ENCODE results near the gene DENND4B. TPM values are rescaled to one million over a fixed set of nuclear protein-coding genes. Genes with fewer than 3 reads are reported as not detected.
A peak's percentile ranks its signal among the peaks of the same experiment; 100 is the strongest.

DENND4B gene
- total and polyA plus RNA-seq, 9 of the 15 experiments (the other 6 are each of a cell fraction or from before 2014, with no cell fraction given): 9.5 to 80.5 (median 23.1) TPM

DNA sequence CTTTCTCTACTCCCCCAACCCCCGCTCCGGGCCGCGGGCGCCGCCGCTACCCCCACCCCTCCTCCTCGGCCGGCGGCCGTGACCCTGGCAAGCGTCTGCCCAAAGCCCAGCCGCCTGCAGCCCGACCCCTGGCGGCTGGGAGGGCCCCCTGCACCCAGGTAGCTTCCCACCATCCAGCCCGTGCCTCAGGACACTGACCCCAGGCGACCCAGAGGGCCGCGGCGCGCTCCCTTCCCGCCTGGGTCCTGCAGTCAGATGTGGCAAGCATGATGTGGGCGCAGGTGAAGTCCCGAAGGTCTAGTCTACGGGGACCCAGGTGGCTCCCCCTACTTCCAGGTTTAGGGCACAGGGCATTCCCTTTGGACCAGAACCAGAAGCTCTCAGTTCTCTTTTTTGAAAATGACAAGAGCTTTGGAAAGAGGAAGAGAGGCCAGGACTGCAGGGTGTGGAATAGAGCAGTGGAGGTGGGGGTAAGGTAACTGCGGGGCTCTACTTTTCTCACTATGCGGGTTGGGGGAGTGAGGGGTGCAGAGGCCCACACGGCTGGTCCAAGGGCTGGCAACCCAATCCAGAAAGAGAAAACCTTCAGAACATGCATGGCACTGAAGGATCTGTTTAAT is at the start of gene DENND4B (continued):
- TF ChIP-seq ZKSCAN3 (CRISPR knock-in tag; IDR thresholded peaks at IDR 0.05) (no peak), HMG20B (CRISPR knock-in tag; IDR thresholded peaks at IDR 0.05) (no peak), ADNP (tag; IDR thresholded peaks at IDR 0.05) (no peak), SMAD1 (IDR thresholded peaks at IDR 0.05; ENCODE audit: low read depth, low read length, partially characterized antibody) (no peak), RBM22 (IDR thresholded peaks at IDR 0.05; ENCODE audit: low read depth, low read length, poor library complexity, severe bottlenecking) (peak; percentile 34), PHF21A (IDR thresholded peaks at IDR 0.05; ENCODE audit: borderline replicate concordance, low read depth) (no peak; the same call in 1 of the 2 replicates), CEBPG (CRISPR knock-in tag; IDR thresholded peaks at IDR 0.05) (no peak), CEBPG (tag; conservative IDR thresholded peaks at IDR 0.05 in 1 of 2, IDR thresholded peaks at IDR 0.05 in 1 of 2) (no peak), MTA1 (IDR thresholded peaks at IDR 0.05; ENCODE audit: borderline replicate concordance) (peak; percentile 35; the same call in 1 of the 2 replicates), TEAD4 (IDR thresholded peaks at IDR 0.05; ENCODE audit: low read length) (0 out of 2 replicates have a peak, but pooled peaks have one; percentile 14), TEAD4 (CRISPR knock-in tag; IDR thresholded peaks at IDR 0.05; ENCODE audit: borderline replicate concordance) (no peak), GATAD2A (IDR thresholded peaks at IDR 0.05) (peak; percentile 36; the same call in 1 of the 2 replicates), ATF1 (CRISPR knock-in tag; IDR thresholded peaks at IDR 0.05) (no peak), ATF1 (tag; IDR thresholded peaks at IDR 0.05) (no peak), ZNF133 (CRISPR knock-in tag; IDR thresholded peaks at IDR 0.05) (no peak), PRMT5 (CRISPR knock-in tag; IDR thresholded peaks at IDR 0.05) (no peak), EP300 (IDR thresholded peaks at IDR 0.05; ENCODE audit: low read length) (0 out of 2 replicates have a peak, but pooled peaks have one; percentile 13), MTA3 (IDR thresholded peaks at IDR 0.05; ENCODE audit: borderline replicate concordance) (peak; percentile 26; the same call in 1 of the 2 replicates), TRIM24 (IDR thresholded peaks at IDR 0.05) (peak in 1 of 2 experiments; percentile 39; a peak in 1 of 4 replicates), PTRF (tag; IDR thresholded peaks at IDR 0.05) (no peak), KDM5B (IDR thresholded peaks at IDR 0.05; ENCODE audit: insufficient replicate concordance, low read depth, low read length) (peak; percentile 12), SAFB (IDR thresholded peaks at IDR 0.05; ENCODE audit: borderline replicate concordance, low read depth, low read length) (no peak), MCM5 (IDR thresholded peaks at IDR 0.05; ENCODE audit: low read depth) (no peak), ZNF695 (CRISPR knock-in tag; IDR thresholded peaks at IDR 0.05) (no peak), HMG20A (CRISPR knock-in tag; conservative IDR thresholded peaks at IDR 0.05) (no peak)
- TF ChIP-seq, protein P1, sequence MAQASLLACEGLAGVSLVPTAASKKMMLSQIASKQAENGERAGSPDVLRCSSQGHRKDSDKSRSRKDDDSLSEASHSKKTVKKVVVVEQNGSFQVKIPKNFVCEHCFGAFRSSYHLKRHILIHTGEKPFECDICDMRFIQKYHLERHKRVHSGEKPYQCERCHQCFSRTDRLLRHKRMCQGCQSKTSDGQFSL (CRISPR knock-in tag; IDR thresholded peaks at IDR 0.05): no peak
- TF ChIP-seq, protein P1 (tag; IDR thresholded peaks at IDR 0.05): no peak
- TF ChIP-seq, protein P2, sequence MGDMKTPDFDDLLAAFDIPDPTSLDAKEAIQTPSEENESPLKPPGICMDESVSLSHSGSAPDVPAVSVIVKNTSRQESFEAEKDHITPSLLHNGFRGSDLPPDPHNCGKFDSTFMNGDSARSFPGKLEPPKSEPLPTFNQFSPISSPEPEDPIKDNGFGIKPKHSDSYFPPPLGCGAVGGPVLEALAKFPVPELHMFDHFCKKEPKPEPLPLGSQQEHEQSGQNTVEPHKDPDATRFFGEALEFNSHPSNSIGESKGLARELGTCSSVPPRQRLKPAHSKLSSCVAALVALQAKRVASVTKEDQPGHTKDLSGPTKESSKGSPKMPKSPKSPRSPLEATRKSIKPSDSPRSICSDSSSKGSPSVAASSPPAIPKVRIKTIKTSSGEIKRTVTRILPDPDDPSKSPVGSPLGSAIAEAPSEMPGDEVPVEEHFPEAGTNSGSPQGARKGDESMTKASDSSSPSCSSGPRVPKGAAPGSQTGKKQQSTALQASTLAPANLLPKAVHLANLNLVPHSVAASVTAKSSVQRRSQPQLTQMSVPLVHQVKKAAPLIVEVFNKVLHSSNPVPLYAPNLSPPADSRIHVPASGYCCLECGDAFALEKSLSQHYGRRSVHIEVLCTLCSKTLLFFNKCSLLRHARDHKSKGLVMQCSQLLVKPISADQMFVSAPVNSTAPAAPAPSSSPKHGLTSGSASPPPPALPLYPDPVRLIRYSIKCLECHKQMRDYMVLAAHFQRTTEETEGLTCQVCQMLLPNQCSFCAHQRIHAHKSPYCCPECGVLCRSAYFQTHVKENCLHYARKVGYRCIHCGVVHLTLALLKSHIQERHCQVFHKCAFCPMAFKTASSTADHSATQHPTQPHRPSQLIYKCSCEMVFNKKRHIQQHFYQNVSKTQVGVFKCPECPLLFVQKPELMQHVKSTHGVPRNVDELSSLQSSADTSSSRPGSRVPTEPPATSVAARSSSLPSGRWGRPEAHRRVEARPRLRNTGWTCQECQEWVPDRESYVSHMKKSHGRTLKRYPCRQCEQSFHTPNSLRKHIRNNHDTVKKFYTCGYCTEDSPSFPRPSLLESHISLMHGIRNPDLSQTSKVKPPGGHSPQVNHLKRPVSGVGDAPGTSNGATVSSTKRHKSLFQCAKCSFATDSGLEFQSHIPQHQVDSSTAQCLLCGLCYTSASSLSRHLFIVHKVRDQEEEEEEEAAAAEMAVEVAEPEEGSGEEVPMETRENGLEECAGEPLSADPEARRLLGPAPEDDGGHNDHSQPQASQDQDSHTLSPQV (IDR thresholded peaks at IDR 0.05): peak; percentile 48; the same call in 1 of the 2 replicates

Measured in K562 (cell line).